ENCODE measurements around the gene PADI2.

Gene PADI2

DNA sequence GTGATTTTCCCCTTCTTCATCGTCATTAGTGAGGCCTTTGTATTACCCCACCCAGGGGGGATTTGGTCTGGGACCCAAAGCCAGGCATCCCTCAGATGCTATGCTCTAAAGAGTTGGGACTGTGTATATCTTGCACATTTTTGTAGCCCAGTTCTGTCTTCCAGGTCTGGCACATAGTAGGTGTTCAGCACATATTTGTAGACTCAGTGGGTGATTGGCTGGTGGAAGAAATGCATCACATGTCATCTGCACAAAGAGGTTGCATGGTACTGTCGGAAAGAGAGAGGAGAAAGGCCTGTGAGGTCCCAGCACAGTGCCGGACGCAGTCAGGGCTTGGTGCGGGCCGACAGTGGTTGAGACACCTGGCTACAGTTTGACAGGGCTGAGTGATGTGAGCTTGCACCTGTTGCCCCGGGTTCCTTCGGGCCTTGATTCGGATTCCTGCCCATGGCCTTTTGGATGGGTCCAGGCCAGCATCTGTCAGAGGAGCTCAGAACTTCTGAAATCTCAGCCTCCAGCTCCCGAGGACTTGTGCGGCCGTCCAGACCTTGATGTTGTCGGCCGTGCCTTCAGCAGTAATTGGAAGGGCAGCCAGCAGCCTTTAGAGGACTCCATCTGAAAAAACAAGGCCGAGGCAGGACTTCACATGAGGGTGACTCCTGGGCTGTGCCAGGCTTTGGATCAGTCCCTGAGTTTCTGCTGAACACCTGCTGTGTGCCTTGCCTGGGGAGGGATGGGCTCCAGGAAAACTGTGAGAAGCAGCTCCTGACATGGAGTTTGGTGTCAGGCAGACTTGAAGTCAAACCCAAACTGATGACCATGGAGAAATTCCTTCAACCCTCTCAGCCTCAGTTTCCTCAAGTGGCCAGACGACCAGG, 44.8 kb upstream of the PADI2 start:
- TF ChIP-seq, protein P1, sequence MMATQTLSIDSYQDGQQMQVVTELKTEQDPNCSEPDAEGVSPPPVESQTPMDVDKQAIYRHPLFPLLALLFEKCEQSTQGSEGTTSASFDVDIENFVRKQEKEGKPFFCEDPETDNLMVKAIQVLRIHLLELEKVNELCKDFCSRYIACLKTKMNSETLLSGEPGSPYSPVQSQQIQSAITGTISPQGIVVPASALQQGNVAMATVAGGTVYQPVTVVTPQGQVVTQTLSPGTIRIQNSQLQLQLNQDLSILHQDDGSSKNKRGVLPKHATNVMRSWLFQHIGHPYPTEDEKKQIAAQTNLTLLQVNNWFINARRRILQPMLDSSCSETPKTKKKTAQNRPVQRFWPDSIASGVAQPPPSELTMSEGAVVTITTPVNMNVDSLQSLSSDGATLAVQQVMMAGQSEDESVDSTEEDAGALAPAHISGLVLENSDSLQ (IDR thresholded peaks at IDR 0.05): no peak
- TF ChIP-seq ELF4 (IDR thresholded peaks at IDR 0.05): no peak
- no peak for TF ChIP-seq NFRKB (IDR thresholded peaks at IDR 0.05)
- TF ChIP-seq SUZ12 (IDR thresholded peaks at IDR 0.05): no peak
- TF ChIP-seq FOXM1 (IDR thresholded peaks at IDR 0.05; ENCODE audit: borderline replicate concordance): no peak
- no peak for TF ChIP-seq L3MBTL2 (conservative IDR thresholded peaks at IDR 0.05)
- TF ChIP-seq BHLHE40 (IDR thresholded peaks at IDR 0.05; ENCODE audit: borderline replicate concordance): no peak
- no peak for TF ChIP-seq ZNF384 (IDR thresholded peaks at IDR 0.05)
- no peak for TF ChIP-seq LEF1 (IDR thresholded peaks at IDR 0.05; ENCODE audit: borderline replicate concordance)
- TF ChIP-seq HDGF (IDR thresholded peaks at IDR 0.05; ENCODE audit: borderline replicate concordance): no peak
- no peak for DNase-seq (ENCODE audit: extremely low spot score)
- ChIA-PET CTCF (no interaction called here), POLR2A (no interaction called here)

DNA sequence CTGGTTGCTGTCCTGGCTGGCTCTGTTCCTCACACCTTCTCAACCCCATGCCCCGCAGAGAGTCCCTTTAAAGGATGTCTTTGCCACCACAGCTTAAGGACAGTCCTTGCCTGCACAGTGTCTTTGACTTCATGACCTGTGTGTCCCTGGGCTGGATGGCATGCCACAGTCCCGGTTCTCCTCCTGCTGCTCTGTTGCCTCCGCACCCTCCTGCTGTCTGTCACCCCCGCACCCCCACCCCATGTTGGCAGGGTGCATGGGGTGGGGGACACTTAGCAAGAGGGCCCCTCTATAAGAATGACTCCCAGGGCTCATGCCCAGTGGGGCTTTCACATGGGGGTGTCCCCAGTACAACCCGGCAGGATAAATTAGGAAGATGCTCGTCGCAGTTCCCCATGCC, 44.1 kb upstream of the PADI2 start:
- ChIA-PET POLR2A (no interaction called here), CTCF (no interaction called here)
- DNase-seq (ENCODE audit: extremely low spot score): no peak
- TF ChIP-seq CTBP1 (IDR thresholded peaks at IDR 0.05; ENCODE audit: borderline replicate concordance) (no peak), SP1 (IDR thresholded peaks at IDR 0.05) (no peak), LEF1 (IDR thresholded peaks at IDR 0.05; ENCODE audit: borderline replicate concordance) (no peak), TARDBP (IDR thresholded peaks at IDR 0.05) (no peak), FOXK2 (IDR thresholded peaks at IDR 0.05) (no peak), BHLHE40 (IDR thresholded peaks at IDR 0.05; ENCODE audit: borderline replicate concordance) (no peak), HDGF (IDR thresholded peaks at IDR 0.05; ENCODE audit: borderline replicate concordance) (no peak), NFRKB (IDR thresholded peaks at IDR 0.05) (no peak), FOXM1 (IDR thresholded peaks at IDR 0.05; ENCODE audit: borderline replicate concordance) (no peak), L3MBTL2 (conservative IDR thresholded peaks at IDR 0.05) (no peak), ZNF384 (IDR thresholded peaks at IDR 0.05) (no peak), ELF4 (IDR thresholded peaks at IDR 0.05) (no peak), FOXA1 (IDR thresholded peaks at IDR 0.05) (no peak), ARNT (IDR thresholded peaks at IDR 0.05) (no peak), SUZ12 (IDR thresholded peaks at IDR 0.05) (no peak)
- TF ChIP-seq, protein P1 (IDR thresholded peaks at IDR 0.05): no peak

DNA sequence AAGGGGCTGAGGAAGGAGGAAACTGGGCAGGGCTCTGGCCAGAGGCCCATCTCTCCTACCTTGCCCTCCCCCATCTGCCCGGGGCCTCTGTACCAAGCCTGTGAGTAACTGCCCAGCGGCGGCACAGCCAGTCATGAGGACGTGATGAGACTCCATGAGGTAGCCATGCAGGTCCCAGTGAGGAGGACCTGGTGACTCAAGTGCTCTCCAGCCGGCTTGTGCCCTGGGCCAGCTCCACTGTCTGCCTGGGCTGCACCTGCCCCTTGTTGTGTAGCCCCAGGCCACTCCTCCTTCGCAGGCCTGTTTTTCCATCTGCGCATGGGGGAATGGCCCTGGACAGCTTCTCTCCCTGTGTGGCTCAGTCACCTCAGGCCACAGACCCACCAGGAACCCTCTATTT, 43.7 kb upstream of the PADI2 start:
- TF ChIP-seq BHLHE40 (IDR thresholded peaks at IDR 0.05; ENCODE audit: borderline replicate concordance) (no peak), ZNF384 (IDR thresholded peaks at IDR 0.05) (no peak), LEF1 (IDR thresholded peaks at IDR 0.05; ENCODE audit: borderline replicate concordance) (no peak), SP1 (IDR thresholded peaks at IDR 0.05) (no peak), FOXA1 (IDR thresholded peaks at IDR 0.05) (no peak), ARNT (IDR thresholded peaks at IDR 0.05) (no peak), ELF4 (IDR thresholded peaks at IDR 0.05) (no peak), SUZ12 (IDR thresholded peaks at IDR 0.05) (no peak), NFRKB (IDR thresholded peaks at IDR 0.05) (no peak), FOXM1 (IDR thresholded peaks at IDR 0.05; ENCODE audit: borderline replicate concordance) (no peak), CTBP1 (IDR thresholded peaks at IDR 0.05; ENCODE audit: borderline replicate concordance) (no peak), TARDBP (IDR thresholded peaks at IDR 0.05) (no peak), FOXK2 (IDR thresholded peaks at IDR 0.05) (no peak), HDGF (IDR thresholded peaks at IDR 0.05; ENCODE audit: borderline replicate concordance) (no peak), L3MBTL2 (conservative IDR thresholded peaks at IDR 0.05) (no peak)
- TF ChIP-seq, protein P1 (IDR thresholded peaks at IDR 0.05): no peak
- ChIA-PET CTCF (no interaction called here), POLR2A (no interaction called here)
- no peak for DNase-seq (ENCODE audit: extremely low spot score)

DNA sequence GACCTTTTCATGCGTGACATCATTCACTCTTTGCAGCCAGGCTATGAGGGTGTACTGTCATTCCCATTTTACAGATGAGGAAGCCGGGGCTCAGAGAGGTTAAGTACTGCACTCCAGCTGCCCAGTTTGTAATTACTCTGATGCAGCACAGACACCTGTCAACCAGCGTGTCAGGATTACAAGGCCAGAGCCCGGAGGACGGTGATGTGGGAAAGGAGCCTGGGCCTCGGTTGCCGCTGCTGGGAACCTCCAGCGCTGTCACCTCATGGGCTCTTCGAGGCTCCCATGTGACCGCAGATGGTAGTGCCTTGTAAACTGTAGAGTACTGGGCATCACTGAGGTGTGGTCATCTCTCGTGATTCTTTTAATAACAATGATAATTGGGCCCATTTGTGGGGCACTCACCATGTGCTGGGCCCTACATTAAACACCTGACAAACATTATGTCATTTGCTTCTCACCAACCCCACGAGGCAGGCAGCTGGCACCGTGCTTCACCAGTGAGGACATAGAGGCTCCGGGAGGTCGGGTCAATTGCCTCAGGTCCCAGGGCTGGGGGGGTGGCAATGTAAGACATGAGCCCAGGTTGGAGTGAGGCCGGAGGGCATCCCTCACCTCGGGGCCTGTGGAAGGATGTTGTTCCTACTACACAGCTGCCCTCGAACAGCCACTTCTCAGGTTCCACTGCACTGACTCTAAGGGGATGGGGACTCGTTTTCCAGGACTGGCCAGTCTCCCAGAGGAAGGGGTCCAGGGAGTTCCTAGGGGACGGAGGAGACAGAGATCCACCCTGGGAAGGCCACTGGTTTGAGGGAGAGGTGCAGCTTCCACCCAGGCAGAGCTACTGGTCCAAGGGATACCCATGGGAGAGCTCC, 42.9 kb upstream of the PADI2 start:
- POLR2A ChIA-PET: no interaction called here
- no peak for TF ChIP-seq NFRKB (IDR thresholded peaks at IDR 0.05)
- no peak for TF ChIP-seq ARNT (IDR thresholded peaks at IDR 0.05)
- no peak for TF ChIP-seq TARDBP (IDR thresholded peaks at IDR 0.05)
- no peak for TF ChIP-seq FOXA1 (IDR thresholded peaks at IDR 0.05)
- TF ChIP-seq FOXM1 (IDR thresholded peaks at IDR 0.05; ENCODE audit: borderline replicate concordance): no peak
- no peak for TF ChIP-seq ZNF384 (IDR thresholded peaks at IDR 0.05)
- no peak for TF ChIP-seq SP1 (IDR thresholded peaks at IDR 0.05)
- TF ChIP-seq ELF4 (IDR thresholded peaks at IDR 0.05): no peak
- no peak for TF ChIP-seq LEF1 (IDR thresholded peaks at IDR 0.05; ENCODE audit: borderline replicate concordance)
- no peak for TF ChIP-seq L3MBTL2 (conservative IDR thresholded peaks at IDR 0.05)
- TF ChIP-seq, protein P1 (IDR thresholded peaks at IDR 0.05): no peak
- no peak for TF ChIP-seq SUZ12 (IDR thresholded peaks at IDR 0.05)
- TF ChIP-seq FOXK2 (IDR thresholded peaks at IDR 0.05): no peak
- no peak for TF ChIP-seq HDGF (IDR thresholded peaks at IDR 0.05; ENCODE audit: borderline replicate concordance)
- no peak for TF ChIP-seq CTBP1 (IDR thresholded peaks at IDR 0.05; ENCODE audit: borderline replicate concordance)
- no peak for TF ChIP-seq BHLHE40 (IDR thresholded peaks at IDR 0.05; ENCODE audit: borderline replicate concordance)
- DNase-seq (ENCODE audit: extremely low spot score): no peak
- CTCF ChIA-PET: no interaction called here
